Stimulated activated naive CD8-positive, alpha-beta T cell treated with anti-CD3 and anti-CD28 coated beads, Interleukin-15, Interleukin-2, amounts not matched to agents 100 U/mL and 50 U/mL, for 24 hours (primary cell): Measurements from ENCODE around the gene ADD2.

ENCODE experiments used
- ATAC-seq: fragments of 150-1000 bp; cut with Tn5 transposase; one replicate; pipeline ENCODE4 v1.10.0; 2021
- DNase-seq: peaks from one replicate; pipeline ENCODE4 v3.0.0; 2021

Gene ADD2

GRCh38 chr2:70723286-70723885 is 44.6 kb downstream of the ADD2 start:
- no peak for ATAC-seq
- no peak for DNase-seq

- ATAC-seq (no peak), DNase-seq (no peak)
Measured at GRCh38 chr2:70720124-70720523, 47.9 kb downstream of the ADD2 start.

GRCh38 chr2:70719231-70719630 is 48.8 kb downstream of the ADD2 start:
- ATAC-seq (no peak), DNase-seq (no peak)

GRCh38 chr2:70718736-70719135 is 49.3 kb downstream of the ADD2 start:
- no peak for DNase-seq
- no peak for ATAC-seq

GRCh38 chr2:70718241-70718640 is 49.8 kb downstream of the ADD2 start:
- DNase-seq, result no peak
- no peak for ATAC-seq

GRCh38 chr2:70717431-70718038 is 50.5 kb downstream of the ADD2 start:
- no peak for ATAC-seq
- no peak for DNase-seq

GRCh38 chr2:70716951-70717350 is 51.0 kb downstream of the ADD2 start:
- ATAC-seq, result no peak
- no peak for DNase-seq

GRCh38 chr2:70716131-70716743 is 51.8 kb downstream of the ADD2 start:
- ATAC-seq, result no peak
- no peak for DNase-seq

GRCh38 chr2:70715071-70715985 is 52.7 kb downstream of the ADD2 start:
- DNase-seq (no peak), ATAC-seq (no peak)

GRCh38 chr2:70714141-70714905 is 53.7 kb downstream of the ADD2 start:
- ATAC-seq (no peak), DNase-seq (no peak)

- ATAC-seq, result no peak
- DNase-seq, result no peak
Measured at GRCh38 chr2:70712916-70713315, 55.1 kb downstream of the ADD2 start.

GRCh38 chr2:70711191-70711590 is 56.8 kb downstream of the ADD2 start:
- DNase-seq (no peak), ATAC-seq (no peak)

GRCh38 chr2:70710038-70710690 is 57.8 kb downstream of the ADD2 start:
- ATAC-seq (no peak), DNase-seq (no peak)

GRCh38 chr2:70709275-70710037 is 58.5 kb downstream of the ADD2 start:
- no peak for DNase-seq
- peak; percentile 58 for ATAC-seq

GRCh38 chr2:70708376-70709199 is 59.4 kb downstream of the ADD2 start:
- DNase-seq (peak; percentile 9), ATAC-seq (peak; percentile 75)

- DNase-seq, result no peak
- ATAC-seq, result no peak
Measured at GRCh38 chr2:70707706-70708105, 60.3 kb downstream of the ADD2 start.

- DNase-seq, result no peak
- ATAC-seq, result no peak
Measured at GRCh38 chr2:70706026-70706795, 61.8 kb downstream of the ADD2 start.

- no peak for DNase-seq
- no peak for ATAC-seq
Measured at GRCh38 chr2:70705160-70705850, 62.7 kb downstream of the ADD2 start.
